Measurements from ENCODE around the gene PCNP. TPM values are rescaled to one million over a fixed set of nuclear protein-coding genes. Genes with fewer than 3 reads are reported as not detected.

The PCNP gene
- polyA plus RNA-seq, 1 of the 3 experiments (the other 2 are of a cell fraction) = 45.8 TPM

DNA sequence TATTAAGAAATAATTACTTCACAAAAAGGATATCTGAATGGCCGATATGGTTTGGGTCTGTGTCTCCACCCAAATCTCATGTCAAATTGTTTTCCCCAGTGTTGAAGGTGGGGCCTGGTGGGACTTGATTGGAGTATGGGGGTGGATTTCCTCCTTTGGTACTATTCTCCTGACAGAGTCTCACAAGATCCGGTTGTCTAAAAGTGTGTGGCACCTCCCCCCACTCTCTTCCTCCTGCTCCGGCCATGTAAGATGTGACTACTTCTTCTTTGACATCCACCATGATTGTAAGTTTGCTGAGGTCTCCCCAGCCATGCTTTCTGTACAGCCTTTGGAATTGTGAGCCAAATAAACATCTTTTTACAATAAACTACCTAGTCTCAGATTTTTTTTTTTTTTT lies 68.5 kb downstream of the PCNP start:
- Histone ChIP-seq H3K36me3 (replicated peaks in 1 of 2; ENCODE audit: control insufficient read depth in 1 of 2, insufficient read depth in 2 of 2, low read length in 1 of 2) (no peaks in the 10 kb centered on the region), H3K27ac (ENCODE audit: low read depth in 2 of 2, low read length in 1 of 2) (no peak overlapping the region), H3K79me2 (ENCODE audit: insufficient read depth) (no peaks in the 10 kb centered on the region), H3K4me1 (ENCODE audit: control insufficient read depth in 1 of 2, insufficient read depth in 2 of 2, low read depth in 1 of 2, low read length in 1 of 2) (peaks cover 0 to 10% of the 10 kb centered on the region in 2 experiments; a peak in 1 of 4 replicates), H3K9ac (no peak overlapping the region), H3K9me3 (no peaks in the 10 kb centered on the region), H3K27me3 (ENCODE audit: insufficient read depth) (no peaks in the 10 kb centered on the region), H3K4me3 (ENCODE audit: low read depth in 2 of 2, low read length in 1 of 2) (no peak overlapping the region), H3K9me2 (no peaks in the 10 kb centered on the region), H3F3A (replicated peaks; ENCODE audit: insufficient read depth) (no peaks in the 10 kb centered on the region), H4K20me1 (ENCODE audit: insufficient read depth) (no peaks in the 10 kb centered on the region), H2AFZ (ENCODE audit: low read depth) (no peak overlapping the region), H3K4me2 (no peak overlapping the region)
- WGBS (ENCODE audit: low lambda C conversion rate) = 91% methylated on average over 3 of the region's 3 CpGs
- TF ChIP-seq EZH2phosphoT487 (IDR thresholded peaks at IDR 0.05; ENCODE audit: borderline replicate concordance, low read depth) (no peak), JUND (IDR thresholded peaks at IDR 0.05) (no peak), YY1 (IDR thresholded peaks at IDR 0.05; ENCODE audit: low read depth) (no peak), TCF12 (IDR thresholded peaks at IDR 0.05) (no peak), MEF2A (IDR thresholded peaks at IDR 0.05; ENCODE audit: borderline replicate concordance, low read depth) (no peak), GATA2 (CRISPR knock-in tag; IDR thresholded peaks at IDR 0.05) (no peak), NFIC (IDR thresholded peaks at IDR 0.05; ENCODE audit: borderline replicate concordance) (no peak), GABPA (IDR thresholded peaks at IDR 0.05; ENCODE audit: low read depth) (no peak), EP300 (IDR thresholded peaks at IDR 0.05; ENCODE audit: borderline replicate concordance in 1 of 2, low read depth in 1 of 2, low read length in 1 of 2) (no peak), SMC3 (IDR thresholded peaks at IDR 0.05; ENCODE audit: low read depth, low read length) (no peak), NRF1 (IDR thresholded peaks at IDR 0.05; ENCODE audit: low read depth, low read length) (no peak), SIN3A (IDR thresholded peaks at IDR 0.05; ENCODE audit: borderline replicate concordance, low read depth, low read length) (no peak), RCOR1 (IDR thresholded peaks at IDR 0.05; ENCODE audit: low read length) (no peak), FOXJ3 (CRISPR knock-in tag; IDR thresholded peaks at IDR 0.05) (no peak), CHD2 (IDR thresholded peaks at IDR 0.05; ENCODE audit: low read length, partially characterized antibody) (no peak), RFX5 (IDR thresholded peaks at IDR 0.05; ENCODE audit: low read length) (no peak)
- TF ChIP-seq, protein P1, sequence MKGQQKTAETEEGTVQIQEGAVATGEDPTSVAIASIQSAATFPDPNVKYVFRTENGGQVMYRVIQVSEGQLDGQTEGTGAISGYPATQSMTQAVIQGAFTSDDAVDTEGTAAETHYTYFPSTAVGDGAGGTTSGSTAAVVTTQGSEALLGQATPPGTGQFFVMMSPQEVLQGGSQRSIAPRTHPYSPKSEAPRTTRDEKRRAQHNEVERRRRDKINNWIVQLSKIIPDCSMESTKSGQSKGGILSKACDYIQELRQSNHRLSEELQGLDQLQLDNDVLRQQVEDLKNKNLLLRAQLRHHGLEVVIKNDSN (IDR thresholded peaks at IDR 0.05; ENCODE audit: borderline replicate concordance, low read depth) = no peak
- TF ChIP-seq, protein P2, sequence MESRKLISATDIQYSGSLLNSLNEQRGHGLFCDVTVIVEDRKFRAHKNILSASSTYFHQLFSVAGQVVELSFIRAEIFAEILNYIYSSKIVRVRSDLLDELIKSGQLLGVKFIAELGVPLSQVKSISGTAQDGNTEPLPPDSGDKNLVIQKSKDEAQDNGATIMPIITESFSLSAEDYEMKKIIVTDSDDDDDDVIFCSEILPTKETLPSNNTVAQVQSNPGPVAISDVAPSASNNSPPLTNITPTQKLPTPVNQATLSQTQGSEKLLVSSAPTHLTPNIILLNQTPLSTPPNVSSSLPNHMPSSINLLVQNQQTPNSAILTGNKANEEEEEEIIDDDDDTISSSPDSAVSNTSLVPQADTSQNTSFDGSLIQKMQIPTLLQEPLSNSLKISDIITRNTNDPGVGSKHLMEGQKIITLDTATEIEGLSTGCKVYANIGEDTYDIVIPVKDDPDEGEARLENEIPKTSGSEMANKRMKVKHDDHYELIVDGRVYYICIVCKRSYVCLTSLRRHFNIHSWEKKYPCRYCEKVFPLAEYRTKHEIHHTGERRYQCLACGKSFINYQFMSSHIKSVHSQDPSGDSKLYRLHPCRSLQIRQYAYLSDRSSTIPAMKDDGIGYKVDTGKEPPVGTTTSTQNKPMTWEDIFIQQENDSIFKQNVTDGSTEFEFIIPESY (IDR thresholded peaks at IDR 0.05; ENCODE audit: borderline replicate concordance, low read depth) = no peak
- TF ChIP-seq, protein P3, sequence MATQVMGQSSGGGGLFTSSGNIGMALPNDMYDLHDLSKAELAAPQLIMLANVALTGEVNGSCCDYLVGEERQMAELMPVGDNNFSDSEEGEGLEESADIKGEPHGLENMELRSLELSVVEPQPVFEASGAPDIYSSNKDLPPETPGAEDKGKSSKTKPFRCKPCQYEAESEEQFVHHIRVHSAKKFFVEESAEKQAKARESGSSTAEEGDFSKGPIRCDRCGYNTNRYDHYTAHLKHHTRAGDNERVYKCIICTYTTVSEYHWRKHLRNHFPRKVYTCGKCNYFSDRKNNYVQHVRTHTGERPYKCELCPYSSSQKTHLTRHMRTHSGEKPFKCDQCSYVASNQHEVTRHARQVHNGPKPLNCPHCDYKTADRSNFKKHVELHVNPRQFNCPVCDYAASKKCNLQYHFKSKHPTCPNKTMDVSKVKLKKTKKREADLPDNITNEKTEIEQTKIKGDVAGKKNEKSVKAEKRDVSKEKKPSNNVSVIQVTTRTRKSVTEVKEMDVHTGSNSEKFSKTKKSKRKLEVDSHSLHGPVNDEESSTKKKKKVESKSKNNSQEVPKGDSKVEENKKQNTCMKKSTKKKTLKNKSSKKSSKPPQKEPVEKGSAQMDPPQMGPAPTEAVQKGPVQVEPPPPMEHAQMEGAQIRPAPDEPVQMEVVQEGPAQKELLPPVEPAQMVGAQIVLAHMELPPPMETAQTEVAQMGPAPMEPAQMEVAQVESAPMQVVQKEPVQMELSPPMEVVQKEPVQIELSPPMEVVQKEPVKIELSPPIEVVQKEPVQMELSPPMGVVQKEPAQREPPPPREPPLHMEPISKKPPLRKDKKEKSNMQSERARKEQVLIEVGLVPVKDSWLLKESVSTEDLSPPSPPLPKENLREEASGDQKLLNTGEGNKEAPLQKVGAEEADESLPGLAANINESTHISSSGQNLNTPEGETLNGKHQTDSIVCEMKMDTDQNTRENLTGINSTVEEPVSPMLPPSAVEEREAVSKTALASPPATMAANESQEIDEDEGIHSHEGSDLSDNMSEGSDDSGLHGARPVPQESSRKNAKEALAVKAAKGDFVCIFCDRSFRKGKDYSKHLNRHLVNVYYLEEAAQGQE (IDR thresholded peaks at IDR 0.05; ENCODE audit: low read depth, low read length) = no peak
- TF ChIP-seq, protein P4, sequence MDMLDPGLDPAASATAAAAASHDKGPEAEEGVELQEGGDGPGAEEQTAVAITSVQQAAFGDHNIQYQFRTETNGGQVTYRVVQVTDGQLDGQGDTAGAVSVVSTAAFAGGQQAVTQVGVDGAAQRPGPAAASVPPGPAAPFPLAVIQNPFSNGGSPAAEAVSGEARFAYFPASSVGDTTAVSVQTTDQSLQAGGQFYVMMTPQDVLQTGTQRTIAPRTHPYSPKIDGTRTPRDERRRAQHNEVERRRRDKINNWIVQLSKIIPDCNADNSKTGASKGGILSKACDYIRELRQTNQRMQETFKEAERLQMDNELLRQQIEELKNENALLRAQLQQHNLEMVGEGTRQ (IDR thresholded peaks at IDR 0.05; ENCODE audit: borderline replicate concordance, low read depth, low read length) = no peak
- ChIA-PET POLR2A (no interaction called here), CTCF (no interaction called here)
- DNase-seq = no peak
